Upper lobe of right lung (tissue), 1 donor: ENCODE data around the gene CISTR. TPM values are rescaled to one million over a fixed set of nuclear protein-coding genes. Genes with fewer than 3 reads are reported as not detected.
A peak's percentile ranks its signal among the peaks of the same experiment; 100 is the strongest.

Experiments
- ATAC-seq: fragments of 200-7000 bp; cut with Tn5 transposase; one replicate; pipeline ENCODE4 v1.9.1; 2020; ENCODE audit warnings: mild to moderate bottlenecking, moderate library complexity
- DNase-seq: peaks from one replicate; pipeline ENCODE4 v3.0.0-alpha.2; 2020
- H3K27ac ChIP-seq: fragments of 200-600 bp; one replicate; pipeline ENCODE4 v1.8.0; 2022
- H3K27me3 ChIP-seq: fragments of 200-600 bp; one replicate; pipeline ENCODE4 v1.8.0; 2022; ENCODE audit warnings: mild to moderate bottlenecking
- H3K36me3 ChIP-seq: fragments of 200-600 bp; one replicate; pipeline ENCODE4 v1.8.0; 2022
- H3K4me1 ChIP-seq: fragments of 200-600 bp; one replicate; pipeline ENCODE4 v1.8.0; 2022
- H3K4me3 ChIP-seq: fragments of 200-600 bp; one replicate; pipeline ENCODE4 v1.8.0; 2022; ENCODE audit warnings: mild to moderate bottlenecking
- H3K9me3 ChIP-seq: fragments of 200-600 bp; one replicate; pipeline ENCODE4 v1.8.0; 2022
- CTCF ChIP-seq: fragments of 200-600 bp; IDR thresholded peaks from one replicate; pipeline ENCODE4 v1.8.0; 2022; ENCODE audit warnings: antibody characterized with exemption
- intact Hi-C: fragments of 100-400 bp; cut with DNase I; formaldehyde crosslinking; loops from one replicate; pipeline ENCODE4 v1.11.0; 2022
- total RNA-seq: library from RNA; stranded (reverse); fragmentation: NEBNext Ultra II Directional; extraction: Animal tissue kit (Norgen Biotek cat#: 25700); gene quantifications from one replicate; pipeline ENCODE4 v1.2.1, GENCODE V29; 2021
- donor health status: DM: no; HTN: yes; CAD: no; lungs with severe emphysema.

The CISTR gene
- total RNA-seq, 1 donor from 2014 or later, result not detected

- Histone ChIP-seq H3K4me3 (no peak overlapping the region), H3K9me3 (no peaks in the 10 kb centered on the region), H3K4me1 (peaks cover 3% of the 10 kb centered on the region), H3K36me3 (no peaks in the 10 kb centered on the region), H3K27ac (no peak overlapping the region), H3K27me3 (peaks cover 68% of the 10 kb centered on the region)
- intact Hi-C loops, result loop anchor here (5.0 kb wide), 1 partner anchor 46 kb away; no protein-coding TSS in a partner anchor
- peak; percentile 93 for TF ChIP-seq CTCF
- ATAC-seq, result peak; percentile 96
- peak; percentile 91 for DNase-seq
These were observed 50.1 kb downstream of the CISTR start for GRCh38 chr12:53701518-53702264.

DNA sequence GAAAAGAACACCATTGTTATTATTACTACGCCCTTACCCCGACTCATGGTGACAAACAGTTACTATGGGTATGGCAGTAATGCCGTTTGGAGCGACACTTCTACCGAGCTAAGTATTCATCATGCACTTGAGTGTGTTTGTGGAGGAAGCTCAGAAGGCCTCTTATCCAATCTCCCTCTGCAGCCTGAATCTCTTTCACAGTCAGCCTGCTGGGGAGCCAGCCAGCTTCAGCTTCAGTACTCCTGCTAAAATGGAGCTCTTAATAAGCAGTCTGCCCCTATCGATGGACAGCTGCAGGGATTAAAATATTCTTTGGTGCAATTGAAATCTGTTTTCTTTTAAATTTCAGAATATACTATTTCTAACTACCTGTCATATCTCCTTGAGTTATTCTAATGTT lies 51.2 kb downstream of the CISTR start:
- H3K4me3 ChIP-seq, result no peak overlapping the region
- no peak for TF ChIP-seq CTCF
- H3K9me3 ChIP-seq, result no peaks in the 10 kb centered on the region
- no peak overlapping the region for H3K27ac ChIP-seq
- intact Hi-C loops, result loop anchor here (5.0 kb wide), 1 partner anchor 47 kb away; no protein-coding TSS in a partner anchor
- H3K4me1 ChIP-seq, result peaks cover 12% of the 10 kb centered on the region
- ATAC-seq (peak; percentile 23), DNase-seq (no peak)
- H3K36me3 ChIP-seq, result no peaks in the 10 kb centered on the region
- H3K27me3 ChIP-seq, result peaks cover 75% of the 10 kb centered on the region

GRCh38 chr12:53699678-53700025 lies 52.1 kb downstream of the CISTR start:
- ATAC-seq (no peak), DNase-seq (no peak)
- no peak for TF ChIP-seq CTCF
- Histone ChIP-seq H3K27me3 (peaks cover 81% of the 10 kb centered on the region), H3K4me1 (peaks cover 19% of the 10 kb centered on the region), H3K9me3 (no peaks in the 10 kb centered on the region), H3K36me3 (no peaks in the 10 kb centered on the region), H3K27ac (no peak overlapping the region), H3K4me3 (no peak overlapping the region)
- intact Hi-C loops, result loop anchor here (5.0 kb wide), 1 partner anchor 48 kb away; no protein-coding TSS in a partner anchor

GRCh38 chr12:53698948-53699677 lies 52.7 kb downstream of the CISTR start:
- Histone ChIP-seq H3K4me3 (no peak overlapping the region), H3K27me3 (peaks cover 81% of the 10 kb centered on the region), H3K9me3 (no peaks in the 10 kb centered on the region), H3K36me3 (no peaks in the 10 kb centered on the region), H3K27ac (no peak overlapping the region), H3K4me1 (peaks cover 19% of the 10 kb centered on the region)
- no peak for DNase-seq
- intact Hi-C loops, result no loop called here
- ATAC-seq, result no peak
- no peak for TF ChIP-seq CTCF

- Histone ChIP-seq H3K27me3 (peaks cover 77% of the 10 kb centered on the region), H3K27ac (no peak overlapping the region), H3K36me3 (no peaks in the 10 kb centered on the region), H3K4me1 (peaks cover 19% of the 10 kb centered on the region), H3K9me3 (no peaks in the 10 kb centered on the region), H3K4me3 (peak overlapping the region; percentile 11)
- TF ChIP-seq CTCF, result no peak
- intact Hi-C loops, result no loop called here
- DNase-seq, result no peak
- ATAC-seq, result no peak
These were observed 55.0 kb downstream of the CISTR start for GRCh38 chr12:53696655-53697331.

Other genes starting within 250 kb of the CISTR start
- gene NPFF, start 244.5 kb downstream of the CISTR start, total RNA-seq, result not detected
- 54.0 TPM for gene ATF7, start 125.6 kb downstream of the CISTR start, total RNA-seq
- gene ATP5MC2, start 75.9 kb downstream of the CISTR start, total RNA-seq, result 236 TPM
- gene CALCOCO1, start 24.5 kb downstream of the CISTR start, total RNA-seq, result 191 TPM
- gene HOXC13, start 186.9 kb upstream of the CISTR start, total RNA-seq, result not detected
- not detected for gene HOXC12, start 202.9 kb upstream of the CISTR start, total RNA-seq
- not detected for gene HOXC11, start 221.1 kb upstream of the CISTR start, total RNA-seq
- not detected for gene HOTAIR, start 223.0 kb upstream of the CISTR start, total RNA-seq
- not detected for gene HOXC10, start 233.2 kb upstream of the CISTR start, total RNA-seq
- 0.61 TPM for gene HOXC9, start 248.2 kb upstream of the CISTR start, total RNA-seq